A549 (cell line): ENCODE measurements around the gene GRID1.

Source experiments
- BHLHE40 ChIP-seq: IDR thresholded peaks from 2 replicates; pipeline ENCODE4 v1.6.1; 2012; ENCODE audit warnings: low read depth, low read length, inconsistent platforms
- FOSL2 ChIP-seq, 2 experiments: fragments of 450-650 bp in 1 of 2; fragments of >200 bp in 1 of 2; sonication (Bioruptor Twin) in 1 of 2; formaldehyde crosslinking; IDR thresholded peaks; 2 replicates each; pipeline versions ENCODE4 v1.5.0 to v1.6.1; 2016 to 2020; ENCODE audit warnings: mild to moderate bottlenecking in 1 of 2, moderate library complexity in 1 of 2
- POLR2A ChIP-seq: IDR thresholded peaks from 2 replicates; pipeline ENCODE4 v1.6.1; 2012; ENCODE audit warnings: mild to moderate bottlenecking, low read length
- RAD21 ChIP-seq, 2 experiments: fragments of >200 bp in 1 of 2; sonication (Bioruptor Twin) in 1 of 2; formaldehyde crosslinking in 1 of 2; IDR thresholded peaks in 1 of 2; conservative IDR thresholded peaks in 1 of 2; 2 replicates in 1 of 2; 3 replicates in 1 of 2; pipeline ENCODE4 v1.6.1; 2012 to 2018; ENCODE audit warnings: inconsistent platforms in 1 of 2
- RARB ChIP-seq: fragments of 250-450 bp; sonication (Bioruptor Pico); IDR thresholded peaks from 2 replicates; pipeline ENCODE4 v1.8.0; 2021; ENCODE audit warnings: mild to moderate bottlenecking, moderate library complexity
- TF ChIP-seq, protein P1 (sequence below): fragments of >200 bp; sonication (Bioruptor Twin); formaldehyde crosslinking; IDR thresholded peaks from 3 replicates; pipeline ENCODE4 v1.5.1; 2016
- TF ChIP-seq, protein P2 (sequence below): IDR thresholded peaks from 2 replicates; pipeline ENCODE4 v1.6.1; 2012
- TF ChIP-seq, protein P3 (sequence below): IDR thresholded peaks from 2 replicates; pipeline ENCODE4 v1.6.1; 2012

DNA sequence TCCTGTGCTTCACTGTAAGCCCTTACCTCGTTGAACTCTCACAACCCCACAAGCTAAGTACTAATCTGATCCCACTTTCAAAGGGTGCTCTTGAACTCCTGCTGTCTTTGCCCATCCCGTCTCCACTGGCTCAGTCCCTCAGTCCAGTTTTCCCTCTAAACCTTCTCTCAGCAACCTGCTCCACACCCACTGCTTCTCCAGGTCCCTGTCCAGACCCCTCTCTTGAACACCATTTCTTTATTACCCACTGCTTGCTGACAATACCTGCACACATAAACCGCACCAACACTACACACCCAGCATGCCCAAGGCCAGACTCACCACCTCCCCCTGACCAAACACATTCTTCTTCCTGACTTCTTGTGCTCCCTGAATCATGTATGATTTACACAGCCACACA, 343.3 kb downstream of the GRID1 start:
- TF ChIP-seq, protein P1, sequence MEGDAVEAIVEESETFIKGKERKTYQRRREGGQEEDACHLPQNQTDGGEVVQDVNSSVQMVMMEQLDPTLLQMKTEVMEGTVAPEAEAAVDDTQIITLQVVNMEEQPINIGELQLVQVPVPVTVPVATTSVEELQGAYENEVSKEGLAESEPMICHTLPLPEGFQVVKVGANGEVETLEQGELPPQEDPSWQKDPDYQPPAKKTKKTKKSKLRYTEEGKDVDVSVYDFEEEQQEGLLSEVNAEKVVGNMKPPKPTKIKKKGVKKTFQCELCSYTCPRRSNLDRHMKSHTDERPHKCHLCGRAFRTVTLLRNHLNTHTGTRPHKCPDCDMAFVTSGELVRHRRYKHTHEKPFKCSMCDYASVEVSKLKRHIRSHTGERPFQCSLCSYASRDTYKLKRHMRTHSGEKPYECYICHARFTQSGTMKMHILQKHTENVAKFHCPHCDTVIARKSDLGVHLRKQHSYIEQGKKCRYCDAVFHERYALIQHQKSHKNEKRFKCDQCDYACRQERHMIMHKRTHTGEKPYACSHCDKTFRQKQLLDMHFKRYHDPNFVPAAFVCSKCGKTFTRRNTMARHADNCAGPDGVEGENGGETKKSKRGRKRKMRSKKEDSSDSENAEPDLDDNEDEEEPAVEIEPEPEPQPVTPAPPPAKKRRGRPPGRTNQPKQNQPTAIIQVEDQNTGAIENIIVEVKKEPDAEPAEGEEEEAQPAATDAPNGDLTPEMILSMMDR = no peak
- TF ChIP-seq POLR2A (no peak), RAD21 (conservative IDR thresholded peaks at IDR 0.05 in 1 of 2, IDR thresholded peaks at IDR 0.05 in 1 of 2) (no peak), FOSL2 (IDR thresholded peaks at IDR 0.05) (no peak), FOSL2 (CRISPR knock-in tag; IDR thresholded peaks at IDR 0.05) (no peak), RARB (CRISPR knock-in tag) (no peak), BHLHE40 (no peak)
- TF ChIP-seq, protein P2, sequence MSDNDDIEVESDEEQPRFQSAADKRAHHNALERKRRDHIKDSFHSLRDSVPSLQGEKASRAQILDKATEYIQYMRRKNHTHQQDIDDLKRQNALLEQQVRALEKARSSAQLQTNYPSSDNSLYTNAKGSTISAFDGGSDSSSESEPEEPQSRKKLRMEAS = no peak
- TF ChIP-seq, protein P3, sequence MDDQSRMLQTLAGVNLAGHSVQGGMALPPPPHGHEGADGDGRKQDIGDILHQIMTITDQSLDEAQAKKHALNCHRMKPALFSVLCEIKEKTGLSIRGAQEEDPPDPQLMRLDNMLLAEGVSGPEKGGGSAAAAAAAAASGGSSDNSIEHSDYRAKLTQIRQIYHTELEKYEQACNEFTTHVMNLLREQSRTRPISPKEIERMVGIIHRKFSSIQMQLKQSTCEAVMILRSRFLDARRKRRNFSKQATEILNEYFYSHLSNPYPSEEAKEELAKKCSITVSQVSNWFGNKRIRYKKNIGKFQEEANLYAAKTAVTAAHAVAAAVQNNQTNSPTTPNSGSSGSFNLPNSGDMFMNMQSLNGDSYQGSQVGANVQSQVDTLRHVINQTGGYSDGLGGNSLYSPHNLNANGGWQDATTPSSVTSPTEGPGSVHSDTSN = no peak
